ENCODE measurements around the gene SCN9A. TPM values are rescaled to one million over a fixed set of nuclear protein-coding genes. Genes with fewer than 3 reads are reported as not detected.

SCN9A gene
- total and polyA plus RNA-seq, 2 of the 4 experiments (the other 2 are of a cell fraction): 40.1 to 135 TPM

DNA sequence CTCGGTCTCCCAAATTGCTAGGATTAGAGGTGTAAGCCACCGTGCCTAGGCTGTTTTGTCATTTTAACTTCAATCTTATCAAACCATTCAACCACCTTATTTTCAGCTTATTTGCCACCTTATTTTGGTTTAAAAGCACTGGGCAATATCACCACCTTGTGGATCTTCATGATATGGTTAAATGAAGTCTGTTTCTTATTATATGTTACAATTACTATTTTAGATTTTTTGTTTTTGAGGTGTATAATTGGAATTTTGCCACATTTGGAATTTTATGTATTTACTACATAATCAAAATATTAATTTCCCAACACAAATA is 43.8 kb upstream of the SCN9A start:
- H3K4me2 ChIP-seq (ENCODE audit: low read depth, low read length): no peak overlapping the region
- H3K9ac ChIP-seq (ENCODE audit: low read depth, low read length): no peak overlapping the region
- H4K91ac ChIP-seq (ENCODE audit: insufficient read depth, low read depth, low read length): no peak overlapping the region
- TF ChIP-seq SMC3 (IDR thresholded peaks at IDR 0.05; ENCODE audit: low read depth, low read length): peak; percentile 71
- no peak for TF ChIP-seq MAFK (IDR thresholded peaks at IDR 0.05; ENCODE audit: low read depth, low read length)
- TF ChIP-seq, protein P1, sequence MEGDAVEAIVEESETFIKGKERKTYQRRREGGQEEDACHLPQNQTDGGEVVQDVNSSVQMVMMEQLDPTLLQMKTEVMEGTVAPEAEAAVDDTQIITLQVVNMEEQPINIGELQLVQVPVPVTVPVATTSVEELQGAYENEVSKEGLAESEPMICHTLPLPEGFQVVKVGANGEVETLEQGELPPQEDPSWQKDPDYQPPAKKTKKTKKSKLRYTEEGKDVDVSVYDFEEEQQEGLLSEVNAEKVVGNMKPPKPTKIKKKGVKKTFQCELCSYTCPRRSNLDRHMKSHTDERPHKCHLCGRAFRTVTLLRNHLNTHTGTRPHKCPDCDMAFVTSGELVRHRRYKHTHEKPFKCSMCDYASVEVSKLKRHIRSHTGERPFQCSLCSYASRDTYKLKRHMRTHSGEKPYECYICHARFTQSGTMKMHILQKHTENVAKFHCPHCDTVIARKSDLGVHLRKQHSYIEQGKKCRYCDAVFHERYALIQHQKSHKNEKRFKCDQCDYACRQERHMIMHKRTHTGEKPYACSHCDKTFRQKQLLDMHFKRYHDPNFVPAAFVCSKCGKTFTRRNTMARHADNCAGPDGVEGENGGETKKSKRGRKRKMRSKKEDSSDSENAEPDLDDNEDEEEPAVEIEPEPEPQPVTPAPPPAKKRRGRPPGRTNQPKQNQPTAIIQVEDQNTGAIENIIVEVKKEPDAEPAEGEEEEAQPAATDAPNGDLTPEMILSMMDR (conservative IDR thresholded peaks at IDR 0.05; ENCODE audit: low read depth, low read length): peak; percentile 71
- TF ChIP-seq RAD21 (IDR thresholded peaks at IDR 0.05; ENCODE audit: low read length): peak; percentile 86
- H3K14ac ChIP-seq (replicated peaks; ENCODE audit: low read depth, low read length): no peak overlapping the region
- no peak overlapping the region for H3K4ac ChIP-seq (ENCODE audit: low read depth, low read length)
- H2BK15ac ChIP-seq (ENCODE audit: low read depth, low read length): no peak overlapping the region
- in situ Hi-C loops (cut with MboI; ENCODE audit: low sequenced_read_pairs): loop anchor here (25.0 kb wide), 1 partner anchor 457 kb away; the partner anchor contains the start of gene TTC21B
- no peak overlapping the region for H2BK5ac ChIP-seq (ENCODE audit: low read depth, low read length, poor library complexity, severe bottlenecking)
- H2BK20ac ChIP-seq (ENCODE audit: low read depth, low read length): no peak overlapping the region
- dilution Hi-C loops (cut with HindIII; ENCODE audit: low sequenced_read_pairs, unreplicated experiment): no loop called here
- no peak overlapping the region for H2BK120ac ChIP-seq (ENCODE audit: low read depth, low read length)
- H2AFZ ChIP-seq (replicated peaks; ENCODE audit: low read length, poor library complexity): no peak overlapping the region
- H3K4me3 ChIP-seq (ENCODE audit: insufficient read depth, low read depth, low read length): no peak overlapping the region
- no peak overlapping the region for H4K8ac ChIP-seq (ENCODE audit: low read depth in 2 of 2, low read length in 2 of 2)
- ChIA-PET CTCF (interaction anchor here (0.5 to 1.2 kb wide), 6 partner anchors 8 to 277 kb away, joined by 3 to 7 read pairs (median 3); no protein-coding TSS in a partner anchor), POLR2A (ENCODE audit: unreplicated experiment) (interaction anchor here (0.6 kb wide), 1 partner anchor 279 kb away, joined by 3 read pairs; no protein-coding TSS in a partner anchor)
- ATAC-seq (ENCODE audit: low read depth): peak; percentile 63; the same call in 1 of the 2 replicates
- peak; percentile 70 for DNase-seq
- no peaks in the 10 kb centered on the region for H3K9me1 ChIP-seq (ENCODE audit: insufficient read depth, low read length)
- H4K20me1 ChIP-seq (ENCODE audit: insufficient read depth, low read length): no peaks in the 10 kb centered on the region
- H3K79me1 ChIP-seq (ENCODE audit: low read depth in 1 of 2, low read length in 2 of 2): no peaks in the 10 kb centered on the region
- H3K27me3 ChIP-seq (ENCODE audit: control insufficient read depth, insufficient read depth, low read length): no peaks in the 10 kb centered on the region
- H4K5ac ChIP-seq (ENCODE audit: low read depth, low read length): 0 out of 2 replicates have a peak overlapping the region, but pooled peaks have one; percentile 6
- H2AK5ac ChIP-seq (ENCODE audit: low read depth, low read length): no peak overlapping the region
- H3K36me3 ChIP-seq (ENCODE audit: control insufficient read depth, insufficient read depth, low read length): no peaks in the 10 kb centered on the region
- H3K4me1 ChIP-seq (ENCODE audit: control insufficient read depth, insufficient read depth, low read length): no peaks in the 10 kb centered on the region
- no CpG with 5 or more reads among the region's 2 CpGs for WGBS, 2 experiments (ENCODE audit: extremely low coverage in 2 of 2, insufficient read length in 1 of 2)
- H3K9me3 ChIP-seq (ENCODE audit: control insufficient read depth, insufficient read depth, low read length): no peaks in the 10 kb centered on the region
- H3K27ac ChIP-seq (ENCODE audit: insufficient read depth, low read length): no peak overlapping the region
- H2AK9ac ChIP-seq (replicated peaks; ENCODE audit: low read depth, low read length, poor library complexity): no peak overlapping the region
- intact Hi-C loops (cut with micrococcal nuclease): loop anchor here (1.0 to 5.0 kb wide), 4 partner anchors 59 to 361 kb away; partner anchors contain the start of gene SCN1A
- H3K23ac ChIP-seq (ENCODE audit: low read depth, low read length): no peak overlapping the region
- BruUV-seq (replicated peaks): no TSS peak
- no peak overlapping the region for H3K18ac ChIP-seq (ENCODE audit: low read depth, low read length)
- H3K56ac ChIP-seq (ENCODE audit: extremely low read depth, insufficient read depth, low read length): no peak overlapping the region
